Osteoblast (primary cell): ENCODE results near the gene KRTAP9-2. TPM values are rescaled to one million over a fixed set of nuclear protein-coding genes. Genes with fewer than 3 reads are reported as not detected.
"Not testable (repeated sequence)": the region's sequence is repeated elsewhere in the genome, so short reads cannot be mapped to it uniquely, and the experiment has no call there.

Experiments used
- DNase-seq: peaks from one replicate; pipeline ENCODE4 v3.0.0; 2011; ENCODE audit warnings: low spot score, mixed read lengths; ENCODE audit not compliant: insufficient read length; ENCODE audit errors: missing footprints
- H2AFZ ChIP-seq: 2 replicates; pipeline ENCODE4 v1.6.0; 2011; ENCODE audit warnings: mild to moderate bottlenecking, low read length
- H3K27ac ChIP-seq: 2 replicates; pipeline ENCODE4 v1.5.1; 2011; ENCODE audit warnings: mild to moderate bottlenecking, low read depth, low read length, moderate library complexity
- H3K27me3 ChIP-seq: 2 replicates; pipeline ENCODE4 v1.6.0; 2012; ENCODE audit warnings: mild to moderate bottlenecking, control low read depth, inconsistent platforms, low read length, moderate library complexity; ENCODE audit not compliant: insufficient read depth
- H3K36me3 ChIP-seq: 2 replicates; pipeline ENCODE4 v1.5.1; 2011; ENCODE audit warnings: mild to moderate bottlenecking, low read length, control low read depth, moderate library complexity; ENCODE audit not compliant: insufficient read depth
- H3K4me1 ChIP-seq: 2 replicates; pipeline ENCODE4 v1.5.1; 2011; ENCODE audit warnings: mild to moderate bottlenecking, low read length, control low read depth, moderate library complexity; ENCODE audit not compliant: insufficient read depth
- H3K4me2 ChIP-seq: 2 replicates; pipeline ENCODE4 v1.6.0; 2011; ENCODE audit warnings: mild to moderate bottlenecking, low read length; ENCODE audit not compliant: insufficient read depth
- H3K4me3 ChIP-seq: fragments of 200-600 bp; sonication (generic); 3 replicates; pipeline ENCODE4 v1.5.1; 2012; ENCODE audit warnings: mild to moderate bottlenecking, low read length, inconsistent platforms; ENCODE audit not compliant: insufficient read depth
- H3K79me2 ChIP-seq: 2 replicates; pipeline ENCODE4 v1.6.0; 2012; ENCODE audit warnings: mild to moderate bottlenecking, low read length, control low read depth, inconsistent platforms; ENCODE audit not compliant: insufficient read depth
- H3K9me3 ChIP-seq: 2 replicates; pipeline ENCODE4 v1.5.1; 2011; ENCODE audit warnings: low read depth, low read length, control low read depth
- H4K20me1 ChIP-seq: 2 replicates; pipeline ENCODE4 v1.6.0; 2012; ENCODE audit warnings: mild to moderate bottlenecking, low read length, control low read depth; ENCODE audit not compliant: insufficient read depth
- CTCF ChIP-seq: IDR thresholded peaks from 2 replicates; pipeline ENCODE4 v1.5.1; 2011; ENCODE audit warnings: mild to moderate bottlenecking, low read depth, low read length, moderate library complexity; ENCODE audit errors: extremely low read depth
- small RNA-seq: library from RNA; depleted of rRNA; stranded (forward); fragments of <200 nt; gene quantifications from one replicate; pipeline ENCODE3, GENCODE V24; 2012
- total RNA-seq: library from RNA; depleted of rRNA; stranded (reverse); fragments of >200 nt; gene quantifications from 2 replicates; pipeline ENCODE4 v1.2.3, GENCODE V29; 2012

The KRTAP9-2 gene
- total RNA-seq, 1 donor, result not detected

DNA sequence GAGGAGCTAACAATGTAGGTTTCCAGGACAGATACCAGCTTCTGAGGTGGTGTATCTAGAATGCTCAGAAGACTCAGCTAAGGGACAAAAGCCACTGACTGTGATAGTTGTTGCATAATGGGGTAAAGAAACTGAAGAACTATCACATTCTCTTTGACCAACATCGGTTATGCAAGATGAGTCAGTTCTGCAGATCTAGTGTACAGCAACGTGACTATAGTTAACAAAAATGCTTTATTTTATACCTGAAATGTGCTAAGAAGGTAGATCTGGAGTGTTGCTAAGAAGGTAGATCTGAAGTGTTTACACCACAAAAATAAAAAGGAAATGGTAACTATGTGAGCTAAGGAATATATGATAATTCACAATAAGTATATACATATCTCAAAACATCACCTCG is 41.3 kb downstream of the KRTAP9-2 start:
- H2AFZ ChIP-seq, result no peak overlapping the region
- no peak overlapping the region for H3K4me3 ChIP-seq
- H3K36me3 ChIP-seq, result no peaks in the 10 kb centered on the region
- H3K79me2 ChIP-seq, result no peaks in the 10 kb centered on the region
- H4K20me1 ChIP-seq, result no peaks in the 10 kb centered on the region
- no peaks in the 10 kb centered on the region for H3K27me3 ChIP-seq
- H3K4me1 ChIP-seq, result no peaks in the 10 kb centered on the region
- no peak for DNase-seq
- no peak overlapping the region for H3K27ac ChIP-seq
- no peak overlapping the region for H3K4me2 ChIP-seq
- H3K9me3 ChIP-seq, result no peaks in the 10 kb centered on the region
- TF ChIP-seq CTCF, result no peak

DNA sequence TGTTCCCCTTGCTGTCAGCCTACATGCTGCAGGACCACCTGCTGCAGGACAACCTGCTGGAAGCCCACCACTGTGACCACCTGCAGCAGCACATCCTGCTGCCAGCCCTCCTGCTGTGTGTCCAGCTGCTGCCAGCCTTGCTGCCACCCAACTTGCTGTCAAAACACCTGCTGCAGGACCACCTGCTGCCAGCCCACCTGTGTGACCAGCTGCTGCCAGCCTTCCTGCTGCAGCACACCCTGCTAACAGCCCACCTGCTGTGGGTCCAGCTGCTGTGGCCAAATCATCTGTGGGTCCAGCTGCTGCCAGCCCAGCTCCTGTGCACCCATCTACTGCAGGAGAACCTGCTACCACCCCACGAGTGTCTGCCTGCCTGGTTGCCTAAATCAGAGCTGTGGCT is 44.9 kb downstream of the KRTAP9-2 start:
- not testable (repeated sequence) for H3K4me2 ChIP-seq, H3K27me3 ChIP-seq, DNase-seq

DNA sequence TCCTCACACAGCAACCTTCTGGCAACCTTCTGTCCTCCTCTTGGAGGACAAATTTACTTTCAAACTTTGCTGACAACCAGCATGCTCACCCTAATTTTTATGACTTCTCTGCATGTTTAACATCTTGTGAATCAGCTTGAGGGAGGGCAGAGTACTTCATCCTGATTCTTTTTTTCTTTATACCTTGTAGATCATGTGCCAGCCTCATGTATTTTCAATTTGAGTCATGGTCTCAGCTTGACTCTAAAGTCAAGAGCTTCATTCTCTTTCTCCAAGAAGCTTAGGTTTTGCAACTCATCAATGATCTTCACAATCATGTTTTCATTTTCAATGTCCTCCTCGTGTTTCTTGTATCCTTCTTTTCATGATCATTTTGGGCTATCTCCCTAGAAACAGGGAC is 45.4 kb downstream of the KRTAP9-2 start:
- Histone ChIP-seq H4K20me1 (no peaks in the 10 kb centered on the region), H3K9me3 (no peaks in the 10 kb centered on the region), H3K4me2 (no peak overlapping the region), H3K4me3 (no peak overlapping the region), H3K4me1 (no peaks in the 10 kb centered on the region), H3K36me3 (no peaks in the 10 kb centered on the region), H3K27ac (no peak overlapping the region), H2AFZ (no peak overlapping the region), H3K79me2 (no peaks in the 10 kb centered on the region), H3K27me3 (no peaks in the 10 kb centered on the region)
- DNase-seq, result no peak
- no peak for TF ChIP-seq CTCF

More for the DNA sequence above, 44.9 kb downstream of the KRTAP9-2 start:
- not testable (repeated sequence) for H4K20me1 ChIP-seq, H2AFZ ChIP-seq, H3K27ac ChIP-seq, H3K36me3 ChIP-seq, H3K4me1 ChIP-seq, H3K79me2 ChIP-seq, H3K9me3 ChIP-seq, H3K4me3 ChIP-seq

GRCh38 chr17:41275648-41276190 is 49.3 kb downstream of the KRTAP9-2 start, which contains the start of gene KRTAP9-7:
TSS of gene KRTAP9-7 (plus strand) at chr17:41275698. CDS start at chr17:41275698, 0 bp downstream.
- H3K27me3 ChIP-seq, H3K4me2 ChIP-seq, H2AFZ ChIP-seq, H3K4me3 ChIP-seq, H4K20me1 ChIP-seq, H3K36me3 ChIP-seq, H3K27ac ChIP-seq, H3K79me2 ChIP-seq, H3K9me3 ChIP-seq, H3K4me1 ChIP-seq, DNase-seq: not testable (repeated sequence)

Small RNA genes lying within 50 kb of the gene (small RNA-seq; reads per million reads assigned to genes)
- not detected for gene KRTAP4-17P

Other genes with a start within 250 kb of the KRTAP9-2 start
- under 0.01 TPM in 1 of 2 replicates, not detected in the other for gene KRT40, start 242.3 kb upstream of the KRTAP9-2 start, total RNA-seq
- not detected in 2 replicates for gene KRTAP3-3, start 232.5 kb upstream of the KRTAP9-2 start, total RNA-seq
- not detected in 2 replicates for gene KRTAP3-2, start 226.7 kb upstream of the KRTAP9-2 start, total RNA-seq
- not detected in 2 replicates for gene KRTAP3-1, start 217.5 kb upstream of the KRTAP9-2 start, total RNA-seq
- 25.0 and 31.8 TPM in 2 replicates for gene KRTAP1-5, start 199.4 kb upstream of the KRTAP9-2 start, total RNA-seq
- gene KRTAP1-4, start 196.5 kb upstream of the KRTAP9-2 start, total RNA-seq, result not detected in 2 replicates
- not detected in 2 replicates for gene KRTAP1-3, start 191.8 kb upstream of the KRTAP9-2 start, total RNA-seq
- gene KRTAP1-1, start 185.2 kb upstream of the KRTAP9-2 start, total RNA-seq, result 2.2 and 2.4 TPM in 2 replicates
- not detected in 2 replicates for gene KRTAP2-1, start 179.3 kb upstream of the KRTAP9-2 start, total RNA-seq
- gene KRTAP2-2, start 171.4 kb upstream of the KRTAP9-2 start, total RNA-seq, result not detected in 2 replicates
- 0.29 TPM in 1 of 2 replicates, not detected in the other for gene KRTAP2-3, start 166.5 kb upstream of the KRTAP9-2 start, total RNA-seq
- gene KRTAP2-4, start 160.8 kb upstream of the KRTAP9-2 start, total RNA-seq, result not detected in 2 replicates
- under 0.01 and 0.72 TPM in 2 replicates for gene KRTAP4-7, start 142.5 kb upstream of the KRTAP9-2 start, total RNA-seq
- not detected in 2 replicates for gene KRTAP4-8, start 128.5 kb upstream of the KRTAP9-2 start, total RNA-seq
- not detected in 2 replicates for gene KRTAP4-16, start 124.4 kb upstream of the KRTAP9-2 start, total RNA-seq
- gene KRTAP4-9, start 121.3 kb upstream of the KRTAP9-2 start, total RNA-seq, result not detected in 2 replicates
- gene KRTAP4-11, start 108.3 kb upstream of the KRTAP9-2 start, total RNA-seq, result not detected in 2 replicates
- not detected in 2 replicates for gene KRTAP4-12, start 102.5 kb upstream of the KRTAP9-2 start, total RNA-seq
- gene KRTAP4-6, start 86.1 kb upstream of the KRTAP9-2 start, total RNA-seq, result not detected in 2 replicates
- not detected in 2 replicates for gene KRTAP4-5, start 76.8 kb upstream of the KRTAP9-2 start, total RNA-seq
- gene KRTAP4-4, start 65.9 kb upstream of the KRTAP9-2 start, total RNA-seq, result not detected in 2 replicates
- not detected in 2 replicates for gene KRTAP4-3, start 58.4 kb upstream of the KRTAP9-2 start, total RNA-seq
- not detected in 2 replicates for gene KRTAP4-2, start 48.4 kb upstream of the KRTAP9-2 start, total RNA-seq
- gene KRTAP4-1, start 41.7 kb upstream of the KRTAP9-2 start, total RNA-seq, result not detected in 2 replicates
- gene KRTAP9-1, start 36.8 kb upstream of the KRTAP9-2 start, total RNA-seq, result not detected in 2 replicates
- not detected in 2 replicates for gene KRTAP9-3, start 5.8 kb downstream of the KRTAP9-2 start, total RNA-seq
- gene KRTAP9-8, start 11.4 kb downstream of the KRTAP9-2 start, total RNA-seq, result not detected in 2 replicates
- not detected in 2 replicates for gene KRTAP9-4, start 23.0 kb downstream of the KRTAP9-2 start, total RNA-seq
- not detected in 2 replicates for gene KRTAP9-9, start 28.7 kb downstream of the KRTAP9-2 start, total RNA-seq
- gene KRTAP9-6, start 38.7 kb downstream of the KRTAP9-2 start, total RNA-seq, result not detected in 2 replicates
- not detected in 2 replicates for gene KRTAP9-7, start 49.0 kb downstream of the KRTAP9-2 start, total RNA-seq
- gene KRTAP29-1, start 76.2 kb downstream of the KRTAP9-2 start, total RNA-seq, result not detected in 2 replicates
- gene KRTAP16-1, start 82.7 kb downstream of the KRTAP9-2 start, total RNA-seq, result not detected in 2 replicates
- not detected in 2 replicates for gene KRTAP17-1, start 89.1 kb downstream of the KRTAP9-2 start, total RNA-seq
- gene KRT33A, start 124.2 kb downstream of the KRTAP9-2 start, total RNA-seq, result not detected in 2 replicates
- 0.29 and 1.1 TPM in 2 replicates for gene KRT33B, start 143.2 kb downstream of the KRTAP9-2 start, total RNA-seq
- gene KRT34, start 155.7 kb downstream of the KRTAP9-2 start, total RNA-seq, result 9.4 and 11.2 TPM in 2 replicates
- gene KRT31, start 171.0 kb downstream of the KRTAP9-2 start, total RNA-seq, result not detected in 2 replicates
- not detected in 2 replicates for gene KRT37, start 197.9 kb downstream of the KRTAP9-2 start, total RNA-seq
- under 0.01 TPM in 2 replicates for gene KRT38, start 214.3 kb downstream of the KRTAP9-2 start, total RNA-seq
- not detected in 2 replicates for gene KRT32, start 240.7 kb downstream of the KRTAP9-2 start, total RNA-seq